ENCODE measurements around the gene OGDH.

DNA sequence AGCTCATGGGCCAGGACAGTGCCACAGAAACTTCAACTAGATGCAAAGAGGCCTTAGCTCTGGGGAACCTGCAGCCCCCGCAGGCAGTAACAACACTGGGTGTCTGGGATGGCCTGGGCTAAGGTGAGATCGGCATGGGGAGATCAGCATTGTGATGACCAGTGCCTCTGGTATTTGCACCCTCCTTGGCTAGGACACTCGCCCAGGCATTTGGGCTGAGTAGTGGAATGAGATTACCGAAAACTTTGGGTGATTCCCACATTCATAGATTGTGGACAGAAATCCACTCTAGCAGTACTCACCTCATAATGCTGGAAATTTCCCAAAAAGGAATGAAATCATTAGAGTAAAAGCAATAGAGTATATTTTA, 71.7 kb downstream of the OGDH start:
- TF ChIP-seq YY1 (IDR thresholded peaks at IDR 0.05; ENCODE audit: insufficient read depth, insufficient read length) (no peak), ZNF274 (IDR thresholded peaks at IDR 0.05; ENCODE audit: low read depth, low read length) (no peak)

Measured in NT2/D1 (cell line).